ENCODE measurements around the gene SLC9A1.

- no peak for TF ChIP-seq EZH2 (IDR thresholded peaks at IDR 0.05; ENCODE audit: insufficient read depth, poor library complexity, severe bottlenecking)
- no peak for TF ChIP-seq EZH2phosphoT487 (IDR thresholded peaks at IDR 0.05; ENCODE audit: insufficient read depth, low read depth)
These were observed 53.2 kb downstream of the SLC9A1 start for GRCh38 chr1:27101696-27102095.

All from GM23248 (cell line).